Small intestine (tissue), 7 donors: ENCODE measurements around the gene RCE1. TPM values are rescaled to one million over a fixed set of nuclear protein-coding genes. Genes with fewer than 3 reads are reported as not detected.

Experiments used
- DNase-seq, 2 donors: peaks; one replicate each; pipeline versions ENCODE4 v3.0.0 to v3.0.0-alpha.2; 2013
- FAIRE-seq: peaks from 2 replicates; lab custom pipeline; 2012; peaks lifted over from hg19 to GRCh38; lab: Jason Lieb, UNC
- H3K27ac ChIP-seq, 3 donors: one replicate each; pipeline ENCODE4 v1.5.1; 2013; ENCODE audit warnings: low read length in 2 of 3, mild to moderate bottlenecking in 2 of 3, control low read depth in 1 of 3, inconsistent platforms in 1 of 3, low read depth in 1 of 3, moderate library complexity in 1 of 3
- H3K27me3 ChIP-seq, 3 donors: one replicate each; pipeline ENCODE4 v1.6.1; 2013; ENCODE audit warnings: low read length in 3 of 3, inconsistent platforms in 1 of 3; ENCODE audit not compliant: control insufficient read depth in 3 of 3, insufficient read depth in 3 of 3
- H3K36me3 ChIP-seq, 3 donors: one replicate each; pipeline ENCODE4 v1.6.1; 2013; ENCODE audit warnings: low read length in 3 of 3, inconsistent platforms in 1 of 3, low read depth in 1 of 3, mild to moderate bottlenecking in 1 of 3, moderate library complexity in 1 of 3; ENCODE audit not compliant: control insufficient read depth in 3 of 3, insufficient read depth in 2 of 3
- H3K4me1 ChIP-seq, 3 donors: one replicate each; pipeline ENCODE4 v1.6.1; 2013; ENCODE audit warnings: low read length in 2 of 3, inconsistent platforms in 1 of 3, low read depth in 1 of 3, mild to moderate bottlenecking in 1 of 3, moderate library complexity in 1 of 3; ENCODE audit not compliant: control insufficient read depth in 3 of 3, insufficient read depth in 2 of 3
- H3K4me3 ChIP-seq, 3 donors: one replicate each; pipeline ENCODE4 v1.5.1; 2013; ENCODE audit warnings: low read length in 3 of 3, control low read depth in 1 of 3, inconsistent platforms in 1 of 3, low read depth in 1 of 3, mild to moderate bottlenecking in 1 of 3, moderate library complexity in 1 of 3
- H3K9me3 ChIP-seq, 2 donors: one replicate each; pipeline ENCODE4 v1.6.1; 2013; ENCODE audit warnings: low read depth in 1 of 2, low read length in 1 of 2; ENCODE audit not compliant: control insufficient read depth in 2 of 2, insufficient read depth in 1 of 2
- WGBS, 3 donors: extraction: QIAGEN DNeasy Blood & Tissue Kit; methylation state at CpG; one replicate each; pipeline ENCODE4 v1.1.7; 2013; 5-methylcytosine and 5-hydroxymethylcytosine counted together
- polyA plus RNA-seq, 4 donors: library from polyadenylated mRNA; stranded (reverse) in 3 of 4; unstranded in 1 of 4; fragments of 200-250 nt in 3 of 4; fragments of 120-200 nt in 1 of 4; gene quantifications; one replicate each; pipeline versions ENCODE4 v1.2.1 to v1.2.3, GENCODE V29; 2013
- donor health status: healthy with polysubstance abuse.
- donor health status: control.
- donor health status: control.
- donor health status: Bipolar disorder and iron deficiency.
- donor health status: healthy.

RCE1 gene
- polyA plus RNA-seq, 4 donors: 15.1 to 26.9 (median 20.7) TPM

DNA sequence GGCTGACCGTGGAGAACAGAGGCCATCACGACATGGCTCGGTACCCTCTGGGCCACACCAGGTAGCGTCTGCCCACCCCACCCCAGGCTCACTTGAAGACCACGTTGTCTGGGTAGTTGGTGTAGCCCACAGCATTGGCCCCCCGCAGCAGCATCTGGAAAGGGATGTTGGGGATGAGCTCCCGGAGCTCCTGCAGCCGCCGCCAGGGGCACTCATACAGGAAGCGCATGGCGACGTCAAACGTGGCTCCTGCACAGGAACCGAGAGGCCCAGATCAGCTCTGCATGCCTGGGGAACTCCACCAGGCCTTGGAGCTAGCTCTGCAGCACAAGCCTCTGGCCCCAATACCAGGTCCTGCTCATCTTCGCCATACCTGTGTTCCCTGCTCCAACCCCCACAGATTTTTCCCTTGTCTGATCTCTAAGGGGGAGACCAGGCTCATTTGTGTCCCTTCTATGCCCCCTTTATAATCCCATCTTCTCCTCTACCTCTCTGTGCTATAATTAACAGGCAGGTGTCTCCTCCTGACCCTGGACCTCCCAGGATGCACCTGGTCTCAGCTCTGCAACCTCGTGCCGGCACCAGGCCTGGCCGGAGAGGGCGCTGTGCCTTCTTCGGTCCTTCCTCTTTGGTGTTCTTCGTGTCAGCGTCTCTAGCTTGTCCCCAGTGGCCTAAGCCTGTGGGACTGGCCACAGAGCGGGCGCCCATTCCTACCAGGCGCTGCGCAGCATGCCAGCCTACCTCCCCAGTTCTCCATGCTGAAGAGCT lies 8.6 kb downstream of the RCE1 start:
- Histone ChIP-seq H3K4me1 (peaks cover 0 to 9% (median 0%) of the 10 kb centered on the region in 3 donors), H3K4me3 (no peak overlapping the region), H3K27me3 (no peaks in the 10 kb centered on the region), H3K27ac (no peak overlapping the region), H3K9me3 (no peaks in the 10 kb centered on the region), H3K36me3 (peaks cover 0 to 52% (median 0%) of the 10 kb centered on the region in 3 donors)
- FAIRE-seq: no peak
- WGBS, 3 donors: 61 to 69% (median 68%) methylated on average over 26 of the region's 26 CpGs
- DNase-seq: no peak

DNA sequence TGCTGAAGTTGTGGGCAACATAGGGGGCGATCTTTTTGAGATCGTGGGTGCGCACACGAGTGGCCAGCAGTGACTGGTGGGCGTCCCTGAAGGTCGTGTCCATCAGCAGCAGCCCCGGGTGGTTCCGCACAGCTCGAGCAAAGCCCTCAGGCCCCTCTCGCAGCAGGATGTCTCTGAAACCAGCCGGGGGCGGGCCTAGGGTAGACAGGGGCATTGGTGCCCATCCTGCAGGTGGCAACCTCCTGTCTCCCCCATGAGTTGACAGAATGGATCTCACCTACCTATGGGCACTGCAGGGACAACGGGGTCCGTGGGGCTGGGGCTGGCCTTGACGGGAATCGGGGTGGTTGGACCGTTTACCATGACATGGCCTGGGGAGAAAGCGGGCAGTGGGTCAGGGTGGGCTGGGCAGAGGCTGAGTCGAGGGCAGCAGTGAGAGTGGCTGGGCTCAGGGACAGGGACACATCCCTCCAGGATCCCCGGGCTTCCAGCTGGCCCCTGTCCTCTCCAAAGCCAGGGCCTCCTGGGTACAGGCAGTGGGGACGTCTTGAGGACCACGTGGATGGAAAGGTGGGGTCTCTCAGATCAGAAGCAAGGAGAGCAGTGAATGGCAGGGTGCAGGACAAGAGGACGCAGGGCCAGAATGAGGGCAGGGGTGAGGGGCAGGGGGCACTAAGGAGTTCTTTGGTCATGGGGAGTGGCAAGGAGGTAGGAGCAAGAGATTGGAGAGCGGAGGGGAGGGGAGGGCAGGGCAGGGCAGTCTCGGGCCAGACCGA lies 9.4 kb downstream of the RCE1 start:
- H3K4me1 ChIP-seq: peaks cover 0 to 9% (median 0%) of the 10 kb centered on the region in 3 donors
- no peak for FAIRE-seq
- H3K27ac ChIP-seq: no peak overlapping the region
- no peaks in the 10 kb centered on the region for H3K27me3 ChIP-seq
- WGBS, 3 donors: 85 to 91% (median 86%) methylated on average over 25 to 26 of the region's 26 CpGs
- H3K4me3 ChIP-seq: no peak overlapping the region
- H3K36me3 ChIP-seq: peaks cover 0 to 47% (median 0%) of the 10 kb centered on the region in 3 donors
- H3K9me3 ChIP-seq: no peaks in the 10 kb centered on the region
- no peak for DNase-seq

GRCh38 chr11:66853242-66854229 lies 10.3 kb downstream of the RCE1 start:
- WGBS, 3 donors: 85 to 92% (median 91%) methylated on average over 25 to 26 of the region's 26 CpGs
- FAIRE-seq (no peak), DNase-seq (no peak)
- Histone ChIP-seq H3K36me3 (peaks cover 0 to 45% (median 0%) of the 10 kb centered on the region in 3 donors), H3K27ac (no peak overlapping the region), H3K27me3 (no peaks in the 10 kb centered on the region), H3K4me1 (peaks cover 0 to 9% (median 0%) of the 10 kb centered on the region in 3 donors), H3K4me3 (no peak overlapping the region), H3K9me3 (no peaks in the 10 kb centered on the region)

GRCh38 chr11:66854231-66854661 lies 11.0 kb downstream of the RCE1 start:
- DNase-seq: no peak
- 87 to 92% (median 89%) methylated on average over 12 of the region's 12 CpGs for WGBS, 3 donors
- no peak for FAIRE-seq

DNA sequence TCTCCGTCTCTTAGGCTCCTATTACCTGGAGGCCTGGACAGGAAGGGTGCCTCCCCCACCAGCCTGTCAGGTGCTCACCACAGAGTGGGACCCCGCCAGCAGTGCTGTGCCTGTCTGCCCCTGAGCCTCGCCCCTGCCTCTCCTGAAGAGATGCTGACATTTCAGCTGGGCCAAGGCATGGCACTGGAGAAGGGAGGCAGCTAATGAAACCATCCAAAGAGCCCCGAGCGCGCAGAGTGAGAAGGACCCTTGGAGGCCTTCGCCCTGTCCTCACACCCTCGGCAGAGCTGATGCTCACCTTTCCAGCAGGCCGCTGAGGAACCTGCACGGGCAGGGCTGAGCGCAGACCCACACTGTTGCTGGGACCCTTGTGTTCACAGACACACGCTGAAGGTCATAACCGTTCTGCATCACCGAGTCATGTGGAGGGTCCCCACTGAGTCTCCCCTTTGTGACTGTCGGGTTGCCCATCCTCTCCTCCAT lies 11.5 kb downstream of the RCE1 start:
- Histone ChIP-seq H3K9me3 (no peaks in the 10 kb centered on the region), H3K4me1 (peaks cover 0 to 9% (median 0%) of the 10 kb centered on the region in 3 donors), H3K4me3 (no peak overlapping the region), H3K27me3 (no peaks in the 10 kb centered on the region), H3K36me3 (peaks cover 0 to 45% (median 0%) of the 10 kb centered on the region in 3 donors), H3K27ac (no peak overlapping the region)
- 95 to 97% (median 96%) methylated on average over 15 of the region's 15 CpGs for WGBS, 3 donors
- DNase-seq (no peak), FAIRE-seq (no peak)

More at GRCh38 chr11:66854231-66854661, 11.0 kb downstream of the RCE1 start:
- no peak overlapping the region for H3K27ac ChIP-seq
- H3K9me3 ChIP-seq: no peaks in the 10 kb centered on the region
- peaks cover 0 to 45% (median 0%) of the 10 kb centered on the region in 3 donors for H3K36me3 ChIP-seq
- no peak overlapping the region for H3K4me3 ChIP-seq
- peaks cover 0 to 9% (median 0%) of the 10 kb centered on the region in 3 donors for H3K4me1 ChIP-seq
- no peaks in the 10 kb centered on the region for H3K27me3 ChIP-seq

DNA sequence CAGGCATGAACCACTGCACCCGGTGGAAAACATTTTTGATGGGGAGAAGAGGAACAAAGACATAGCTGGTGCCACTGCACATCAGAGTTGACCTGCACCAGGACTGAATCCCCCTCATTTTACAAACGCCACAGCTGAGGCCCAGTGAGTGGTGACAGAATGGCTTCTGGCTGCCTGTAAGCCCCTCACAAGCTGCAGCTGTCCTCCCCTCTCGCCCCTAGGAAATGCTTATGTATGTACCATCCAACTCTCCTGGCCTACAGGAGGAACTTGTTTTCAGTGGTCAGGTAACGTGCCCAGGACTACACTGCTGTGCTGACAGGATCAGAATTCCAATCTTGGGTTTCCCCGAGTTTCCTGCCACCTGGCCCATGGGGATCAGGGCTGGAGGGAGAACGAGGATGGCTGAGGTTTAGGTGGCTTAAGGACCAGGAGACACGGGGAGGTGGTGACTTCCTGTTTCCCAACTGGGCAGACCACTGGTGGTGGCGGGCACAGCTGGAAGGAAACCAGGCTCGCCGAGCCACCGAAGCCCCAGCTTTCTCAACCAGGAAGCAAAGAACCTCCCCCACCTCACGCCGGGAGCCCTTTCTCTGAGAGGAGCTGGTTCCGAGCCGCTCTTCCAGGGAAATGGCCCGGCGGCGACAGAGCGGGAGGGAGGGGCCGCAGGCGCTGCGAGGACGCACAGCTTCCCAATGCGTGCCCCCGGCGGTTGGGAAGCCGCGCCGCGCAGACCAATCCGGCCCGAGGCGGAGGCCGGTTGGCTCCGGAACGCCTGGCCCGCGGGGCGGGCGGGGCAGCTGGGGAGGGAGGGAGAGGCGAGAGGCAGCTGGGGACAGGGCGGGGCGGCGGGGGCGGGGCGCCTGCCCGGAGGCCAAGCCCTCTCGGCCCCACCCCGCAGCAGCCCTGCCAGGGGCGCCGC lies 12.6 kb downstream of the RCE1 start:
- FAIRE-seq: no peak
- Histone ChIP-seq H3K27me3 (no peaks in the 10 kb centered on the region), H3K36me3 (peaks cover 0 to 45% (median 0%) of the 10 kb centered on the region in 3 donors), H3K9me3 (no peaks in the 10 kb centered on the region), H3K4me1 (peaks cover 0 to 9% (median 0%) of the 10 kb centered on the region in 3 donors), H3K4me3 (peak overlapping the region; percentile 58 to 71 (median 59)), H3K27ac (peak overlapping the region; percentile 69 to 97 (median 84))
- WGBS, 3 donors: 4 to 8% (median 8%) methylated on average over 27 to 51 of the region's 51 CpGs
- DNase-seq: peak; percentile 94 to 97
